ENCODE data around the gene TPPP3. TPM values are rescaled to one million over a fixed set of nuclear protein-coding genes. Genes with fewer than 3 reads are reported as not detected.
A peak's percentile ranks its signal among the peaks of the same experiment; 100 is the strongest.

TPPP3 gene
- total RNA-seq, 1 experiment from 2014 or later: 0.80 TPM

DNA sequence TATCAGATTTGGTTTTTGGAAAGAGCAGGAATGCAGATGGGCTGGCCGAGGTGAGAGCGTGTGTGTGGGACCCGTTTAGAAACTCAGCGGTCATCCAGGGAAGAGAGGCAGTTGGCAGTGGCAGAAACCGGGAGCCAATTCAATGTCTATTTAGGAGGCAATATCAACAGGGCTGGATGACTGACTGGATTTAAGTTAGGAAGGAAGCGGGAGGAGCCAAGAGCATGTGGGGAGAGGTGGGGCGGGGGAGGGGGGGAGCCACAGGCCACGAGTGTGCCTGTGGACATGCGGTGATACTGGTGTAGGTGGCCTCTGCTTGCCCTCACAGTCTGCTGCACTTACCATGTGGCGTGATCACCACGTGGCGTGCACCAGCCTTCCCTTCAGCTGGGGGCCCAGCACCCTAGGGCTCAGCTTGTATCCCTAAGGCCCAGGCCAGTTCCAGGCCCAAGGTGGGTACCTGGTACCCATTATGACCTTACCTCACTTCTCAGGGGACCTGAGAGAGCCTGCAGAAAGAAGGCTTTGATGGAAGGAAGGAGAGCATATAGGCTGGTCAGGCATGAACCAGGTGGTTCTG, 10.8 kb upstream of the TPPP3 start:
- no peak overlapping the region for H3K4me3 ChIP-seq (ENCODE audit: insufficient read depth, low read depth, low read length)
- peak; percentile 47 for DNase-seq
- no peaks in the 10 kb centered on the region for H3K36me3 ChIP-seq (replicated peaks; ENCODE audit: control insufficient read depth, insufficient read depth, low read length)
- peaks cover 2% of the 10 kb centered on the region for H3K27me3 ChIP-seq (ENCODE audit: control insufficient read depth, insufficient read depth, low read length)

DNA sequence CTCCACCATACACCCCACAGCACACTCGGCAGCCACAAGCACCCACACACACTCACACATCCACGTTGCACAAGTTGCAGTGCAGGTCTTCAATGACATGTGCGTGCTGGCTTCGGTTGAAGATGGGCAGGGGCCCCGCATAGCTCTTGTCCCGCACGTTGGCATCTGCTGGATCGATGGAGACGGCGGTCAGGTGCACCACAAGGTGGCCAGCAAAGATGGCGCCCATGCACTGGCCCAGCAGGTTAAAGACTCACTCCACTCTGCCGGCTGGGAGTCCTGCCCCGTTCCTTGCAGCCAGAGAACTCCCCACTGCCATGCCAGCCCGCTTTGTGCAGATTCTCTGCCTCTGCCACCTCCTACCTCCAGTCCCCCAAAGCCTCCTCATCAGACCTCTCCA, 7.6 kb upstream of the TPPP3 start:
- Histone ChIP-seq H3K27me3 (ENCODE audit: control insufficient read depth, insufficient read depth, low read length) (peaks cover 5% of the 10 kb centered on the region), H3K36me3 (replicated peaks; ENCODE audit: control insufficient read depth, insufficient read depth, low read length) (no peaks in the 10 kb centered on the region), H3K4me3 (ENCODE audit: insufficient read depth, low read depth, low read length) (no peak overlapping the region)
- peak; percentile 42 for DNase-seq

DNA sequence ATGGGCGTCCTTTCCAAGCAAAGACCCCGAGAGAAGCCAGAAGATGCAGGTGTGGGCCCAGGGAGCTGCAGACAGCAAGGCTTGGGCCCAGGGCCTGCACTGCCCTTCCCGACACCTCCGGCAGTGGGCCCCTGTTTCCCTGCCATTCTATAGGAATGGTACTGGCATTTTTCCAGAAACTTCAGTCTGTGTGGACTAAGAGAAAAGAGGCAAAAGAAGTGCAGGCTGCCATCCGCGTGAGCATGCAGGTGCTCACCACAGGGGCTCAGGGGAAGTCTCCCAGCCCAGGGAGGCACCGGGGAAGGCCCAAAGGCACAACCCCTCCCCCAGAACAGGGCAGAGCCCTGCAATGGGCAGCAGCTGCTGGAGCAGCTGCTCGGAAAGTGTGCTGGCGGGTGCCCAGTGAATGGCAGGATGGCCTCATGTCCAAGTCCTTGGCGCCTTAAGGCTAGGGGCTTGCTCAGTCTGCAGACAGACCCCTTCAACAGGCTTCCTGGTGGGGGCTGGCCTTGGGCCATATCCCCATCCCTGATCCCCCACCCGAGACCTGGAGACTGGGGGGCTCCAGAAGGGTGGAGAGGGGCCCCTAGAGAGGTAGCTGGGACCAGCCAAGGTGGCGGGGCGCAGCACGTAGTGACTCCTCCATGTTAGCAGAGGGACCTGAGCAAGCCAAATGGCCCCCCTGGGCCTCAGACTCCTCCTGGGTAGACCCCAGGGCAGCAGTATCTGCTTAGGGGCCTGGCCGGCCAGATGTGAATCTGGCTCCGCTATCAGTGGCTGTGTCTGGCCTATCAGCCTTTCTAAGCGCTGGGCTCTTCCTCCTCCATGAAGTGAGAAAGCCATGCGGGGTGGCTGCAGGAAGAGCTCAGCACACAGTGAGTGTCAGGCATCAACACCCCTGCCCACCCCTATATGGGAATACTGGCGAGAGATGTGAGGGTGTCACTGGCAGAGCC, 6.7 kb upstream of the TPPP3 start:
- peak; percentile 69 for DNase-seq
- Histone ChIP-seq H3K27me3 (ENCODE audit: control insufficient read depth, insufficient read depth, low read length) (peaks cover 14% of the 10 kb centered on the region), H3K36me3 (replicated peaks; ENCODE audit: control insufficient read depth, insufficient read depth, low read length) (no peaks in the 10 kb centered on the region), H3K4me3 (ENCODE audit: insufficient read depth, low read depth, low read length) (no peak overlapping the region)

DNA sequence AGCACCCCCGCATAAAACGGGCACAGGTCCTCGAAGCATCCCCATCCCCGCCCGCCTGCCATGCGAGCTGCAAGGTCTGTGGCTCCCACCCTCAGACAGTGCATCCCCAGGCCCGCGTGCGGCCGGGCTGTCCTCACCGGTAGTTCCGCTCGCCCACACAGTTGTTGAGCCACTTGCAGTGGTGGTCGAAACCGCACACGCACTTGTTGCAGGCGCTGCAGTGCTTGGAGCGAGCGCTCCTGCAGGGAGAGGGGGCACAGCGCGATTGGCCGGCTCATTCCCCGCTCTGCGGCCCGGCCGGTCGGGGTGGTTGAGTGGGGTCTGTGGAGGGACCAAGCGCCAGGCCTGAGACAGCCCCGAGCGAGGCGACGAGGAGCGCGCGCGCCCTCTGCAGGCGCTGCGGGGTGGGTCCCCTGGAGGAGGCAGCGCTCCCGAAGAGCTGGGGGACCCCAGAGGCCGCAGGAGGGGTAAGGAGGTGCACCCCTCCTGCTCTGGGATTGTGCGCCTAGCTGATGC, 6.0 kb upstream of the TPPP3 start:
- DNase-seq: peak; percentile 98
- peaks cover 21% of the 10 kb centered on the region for H3K27me3 ChIP-seq (ENCODE audit: control insufficient read depth, insufficient read depth, low read length)

DNA sequence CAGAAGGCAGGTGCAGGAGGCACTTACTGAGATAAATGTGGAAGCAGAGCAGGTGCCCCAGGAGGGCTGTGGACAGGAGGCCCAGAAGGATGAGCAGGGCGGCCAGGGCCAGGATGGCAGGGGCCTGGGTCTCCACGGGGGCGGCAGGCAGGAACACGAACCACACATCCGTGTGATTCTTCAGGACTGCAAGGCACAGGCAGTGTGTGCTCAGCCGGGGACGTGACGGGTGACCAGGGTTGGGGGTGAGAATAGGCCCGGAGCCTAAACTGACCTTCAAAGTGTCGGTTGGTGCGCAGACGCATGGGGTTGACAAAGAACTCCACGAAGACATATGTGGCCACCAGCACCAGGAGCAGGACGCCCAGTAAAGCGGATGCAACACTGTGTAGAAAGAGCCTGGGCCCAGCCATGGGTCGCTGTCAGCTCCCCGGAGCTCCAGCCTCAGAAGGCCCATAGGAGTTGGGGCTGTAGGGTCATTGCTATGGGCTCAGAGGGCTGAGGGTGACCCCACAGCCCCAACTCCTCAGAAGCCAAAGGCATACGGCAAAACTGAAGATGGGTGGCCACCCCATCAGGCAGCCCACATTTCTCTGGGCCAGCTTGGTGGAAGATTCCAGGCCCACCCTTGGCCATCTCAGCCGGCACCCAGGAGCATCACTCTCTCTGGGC, 5.4 kb upstream of the TPPP3 start:
- H3K4me3 ChIP-seq (ENCODE audit: insufficient read depth, low read depth, low read length): no peak overlapping the region
- peaks cover 27% of the 10 kb centered on the region for H3K27me3 ChIP-seq (ENCODE audit: control insufficient read depth, insufficient read depth, low read length)
- H3K36me3 ChIP-seq (replicated peaks; ENCODE audit: control insufficient read depth, insufficient read depth, low read length): no peaks in the 10 kb centered on the region
- peak; percentile 38 for DNase-seq

More for the DNA sequence above, 6.0 kb upstream of the TPPP3 start:
- no peak overlapping the region for H3K4me3 ChIP-seq (ENCODE audit: insufficient read depth, low read depth, low read length)
- H3K36me3 ChIP-seq (replicated peaks; ENCODE audit: control insufficient read depth, insufficient read depth, low read length): no peaks in the 10 kb centered on the region

DNA sequence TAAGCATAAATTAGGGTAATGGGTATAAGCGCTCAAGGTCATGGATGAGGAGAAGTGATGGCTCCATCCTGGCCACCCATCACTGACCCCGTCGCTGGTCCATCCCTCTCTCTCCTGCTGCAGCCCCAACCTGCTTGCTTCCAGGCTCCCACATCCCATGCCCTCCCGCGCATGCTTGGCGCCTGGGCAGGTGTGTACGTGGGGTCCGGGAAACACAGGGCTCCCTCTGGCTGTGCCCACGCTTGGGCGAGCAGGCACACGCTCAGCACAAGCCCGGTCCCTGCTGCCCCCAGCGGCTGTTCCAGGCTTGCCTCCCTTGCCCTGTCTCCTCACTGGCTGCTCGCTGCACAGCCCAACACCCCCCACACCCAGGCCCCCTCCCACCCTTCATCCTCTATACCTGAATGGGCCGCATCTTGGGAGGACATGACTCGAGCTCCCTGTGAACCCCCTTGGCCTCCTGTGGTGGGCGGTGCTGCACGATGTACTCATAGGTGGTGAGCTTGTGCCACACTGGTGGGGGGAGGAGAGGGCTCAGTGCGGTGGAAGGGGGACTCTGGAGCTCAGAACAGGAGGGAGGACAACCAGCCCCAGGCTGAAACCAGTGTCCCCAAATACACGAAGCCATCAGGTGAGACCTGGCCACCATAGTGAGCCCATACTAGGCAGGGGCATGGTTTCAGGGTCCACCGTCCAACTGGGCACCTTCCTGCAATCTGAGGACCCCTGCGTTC, 4.7 kb upstream of the TPPP3 start:
- Histone ChIP-seq H3K36me3 (replicated peaks; ENCODE audit: control insufficient read depth, insufficient read depth, low read length) (no peaks in the 10 kb centered on the region), H3K27me3 (ENCODE audit: control insufficient read depth, insufficient read depth, low read length) (peaks cover 34% of the 10 kb centered on the region), H3K4me3 (ENCODE audit: insufficient read depth, low read depth, low read length) (no peak overlapping the region)
- DNase-seq: peak; percentile 59

DNA sequence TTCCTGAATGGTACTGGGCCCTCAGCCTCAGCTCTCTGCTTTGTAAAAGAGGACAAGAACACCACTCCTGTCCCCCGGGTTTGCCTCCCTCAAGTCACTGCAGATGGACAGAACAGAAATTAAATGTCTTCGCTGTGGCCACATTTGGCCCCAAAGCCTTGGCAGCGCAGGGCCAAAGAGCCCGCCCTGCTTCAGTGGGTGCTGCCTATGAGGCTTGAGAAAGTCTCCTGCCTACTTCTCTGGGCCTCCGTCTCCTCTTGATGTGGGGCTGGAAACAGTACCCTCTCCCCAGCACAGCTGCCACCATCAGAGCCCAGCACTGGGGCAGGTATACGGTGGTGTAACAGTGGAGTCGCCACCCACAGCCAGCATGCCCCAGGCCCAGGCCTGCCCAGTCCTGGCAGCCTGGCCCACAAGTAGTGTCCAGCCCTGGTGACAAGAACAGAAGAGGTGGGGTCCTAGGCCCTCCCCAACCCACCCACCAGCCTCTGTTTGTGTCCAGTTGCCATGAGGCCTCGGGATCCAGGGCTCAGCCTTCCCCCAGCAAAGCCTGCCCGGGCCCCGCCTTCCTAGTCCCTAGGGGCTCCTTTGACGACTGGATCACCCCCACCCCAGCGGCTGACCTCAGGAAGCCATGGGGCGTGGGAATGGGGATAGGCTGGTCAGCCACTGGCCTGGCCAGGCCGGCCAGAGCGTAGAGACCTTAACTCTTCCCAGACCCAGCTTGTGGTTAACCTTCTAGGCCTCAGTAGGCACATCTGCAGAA, 3.9 kb upstream of the TPPP3 start:
- Histone ChIP-seq H3K36me3 (replicated peaks; ENCODE audit: control insufficient read depth, insufficient read depth, low read length) (no peaks in the 10 kb centered on the region), H3K4me3 (ENCODE audit: insufficient read depth, low read depth, low read length) (no peak overlapping the region), H3K27me3 (ENCODE audit: control insufficient read depth, insufficient read depth, low read length) (peaks cover 38% of the 10 kb centered on the region)
- peak; percentile 53 for DNase-seq

DNA sequence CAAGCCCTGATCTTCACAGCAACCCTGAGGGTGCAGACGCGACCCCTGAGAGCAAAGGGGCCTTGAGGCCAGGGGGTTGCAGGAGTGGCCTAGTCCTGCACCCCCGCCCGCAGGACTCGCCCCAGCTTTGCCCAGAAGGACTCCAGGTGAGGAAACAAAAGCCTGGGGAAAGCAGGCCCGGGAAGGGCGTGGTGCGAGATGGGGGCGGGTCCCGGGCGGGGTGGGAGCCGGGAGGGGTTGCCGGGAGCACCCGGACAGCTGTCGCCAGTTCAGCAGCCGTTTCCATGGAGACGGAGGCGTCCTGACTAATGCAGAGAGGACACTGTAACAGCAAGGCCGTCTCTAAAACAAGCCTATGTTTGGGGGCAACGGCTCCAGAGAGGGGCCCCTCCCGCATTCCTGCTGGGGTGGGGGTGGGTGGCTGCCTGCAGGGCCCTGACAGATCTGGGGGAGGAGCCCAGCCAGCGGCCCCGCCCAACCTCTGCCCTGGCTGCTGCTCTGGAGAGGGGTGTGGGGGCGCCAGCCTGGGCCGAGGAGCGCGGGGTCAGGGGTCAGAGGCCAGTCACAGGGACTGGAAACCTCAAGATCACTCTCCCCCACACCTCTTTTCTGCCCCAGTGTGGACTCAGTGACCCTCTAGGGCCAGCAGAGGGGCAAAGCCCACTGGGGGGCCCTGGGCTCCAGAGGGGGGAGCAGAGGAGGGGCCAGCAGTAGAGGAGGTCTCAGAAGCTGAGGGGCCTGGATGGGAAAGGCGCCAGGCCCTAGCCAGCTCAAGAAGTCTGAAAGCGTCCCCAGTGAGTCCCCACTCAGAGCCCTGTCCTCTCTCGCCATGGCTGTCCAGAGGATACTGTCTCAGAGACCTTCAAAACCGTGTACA, 3.1 kb upstream of the TPPP3 start:
- Histone ChIP-seq H3K4me3 (ENCODE audit: insufficient read depth, low read depth, low read length) (no peak overlapping the region), H3K27me3 (ENCODE audit: control insufficient read depth, insufficient read depth, low read length) (peaks cover 41% of the 10 kb centered on the region), H3K36me3 (replicated peaks; ENCODE audit: control insufficient read depth, insufficient read depth, low read length) (no peaks in the 10 kb centered on the region)
- DNase-seq: peak; percentile 97

DNA sequence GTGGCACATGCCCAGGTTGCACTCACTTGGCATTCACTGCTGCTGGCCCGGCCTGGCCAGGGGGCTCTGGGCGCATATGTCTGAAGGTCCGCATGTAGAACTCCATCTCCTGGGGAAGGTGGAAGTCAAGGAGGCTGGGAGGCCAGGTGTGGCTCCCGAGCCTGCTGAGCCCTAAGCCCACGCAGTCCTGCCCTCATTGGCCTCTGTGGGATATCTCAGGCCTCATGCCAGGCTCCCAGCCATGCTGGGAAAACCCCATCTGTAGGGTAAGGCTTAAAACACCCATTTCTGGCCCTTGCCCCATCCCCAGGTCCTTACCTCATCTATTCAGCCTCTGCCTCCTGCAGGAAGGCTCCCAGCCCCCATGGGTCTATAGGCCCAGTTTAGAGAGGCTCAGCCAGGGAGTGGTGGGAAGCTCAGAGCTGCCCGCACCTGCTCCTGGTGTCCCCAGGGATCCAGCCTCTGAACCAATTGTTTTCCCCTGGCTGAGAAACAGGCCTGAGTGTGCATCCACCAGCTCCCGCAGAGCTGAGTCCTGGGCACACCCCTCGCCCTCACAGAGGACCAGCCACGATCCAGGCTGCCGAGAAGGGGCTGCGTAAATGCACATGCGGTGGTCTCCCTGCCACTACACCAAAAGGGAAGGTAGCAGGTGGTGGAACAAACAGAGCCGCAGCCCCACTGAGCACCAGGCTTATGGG, 2.3 kb upstream of the TPPP3 start:
- H3K4me3 ChIP-seq (ENCODE audit: insufficient read depth, low read depth, low read length): no peak overlapping the region
- peak; percentile 71 for DNase-seq
- H3K36me3 ChIP-seq (replicated peaks; ENCODE audit: control insufficient read depth, insufficient read depth, low read length): no peaks in the 10 kb centered on the region
- peaks cover 43% of the 10 kb centered on the region for H3K27me3 ChIP-seq (ENCODE audit: control insufficient read depth, insufficient read depth, low read length)

DNA sequence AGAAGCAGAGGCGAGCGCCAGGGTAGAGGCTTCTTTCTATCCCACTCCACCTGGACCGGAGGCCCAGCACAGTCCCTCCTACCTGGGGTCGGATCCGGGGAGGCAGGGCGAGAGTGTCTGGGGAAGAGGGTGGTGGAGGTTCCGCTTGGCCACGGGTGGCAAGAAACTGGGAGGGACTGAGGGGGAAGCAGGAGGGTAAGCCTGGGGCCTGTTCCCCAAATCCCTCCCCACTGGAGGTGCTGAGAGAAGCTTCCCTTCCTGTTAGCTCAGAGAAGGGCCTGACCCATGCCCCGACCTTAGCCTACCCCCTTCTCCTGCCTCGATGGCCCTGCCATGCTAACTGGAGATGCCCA, 1.8 kb upstream of the TPPP3 start:
- no peaks in the 10 kb centered on the region for H3K36me3 ChIP-seq (replicated peaks; ENCODE audit: control insufficient read depth, insufficient read depth, low read length)
- no peak for DNase-seq
- H3K27me3 ChIP-seq (ENCODE audit: control insufficient read depth, insufficient read depth, low read length): peaks cover 43% of the 10 kb centered on the region
- no peak overlapping the region; the same call in 1 of the 2 replicates for H3K4me3 ChIP-seq (ENCODE audit: insufficient read depth, low read depth, low read length)

DNA sequence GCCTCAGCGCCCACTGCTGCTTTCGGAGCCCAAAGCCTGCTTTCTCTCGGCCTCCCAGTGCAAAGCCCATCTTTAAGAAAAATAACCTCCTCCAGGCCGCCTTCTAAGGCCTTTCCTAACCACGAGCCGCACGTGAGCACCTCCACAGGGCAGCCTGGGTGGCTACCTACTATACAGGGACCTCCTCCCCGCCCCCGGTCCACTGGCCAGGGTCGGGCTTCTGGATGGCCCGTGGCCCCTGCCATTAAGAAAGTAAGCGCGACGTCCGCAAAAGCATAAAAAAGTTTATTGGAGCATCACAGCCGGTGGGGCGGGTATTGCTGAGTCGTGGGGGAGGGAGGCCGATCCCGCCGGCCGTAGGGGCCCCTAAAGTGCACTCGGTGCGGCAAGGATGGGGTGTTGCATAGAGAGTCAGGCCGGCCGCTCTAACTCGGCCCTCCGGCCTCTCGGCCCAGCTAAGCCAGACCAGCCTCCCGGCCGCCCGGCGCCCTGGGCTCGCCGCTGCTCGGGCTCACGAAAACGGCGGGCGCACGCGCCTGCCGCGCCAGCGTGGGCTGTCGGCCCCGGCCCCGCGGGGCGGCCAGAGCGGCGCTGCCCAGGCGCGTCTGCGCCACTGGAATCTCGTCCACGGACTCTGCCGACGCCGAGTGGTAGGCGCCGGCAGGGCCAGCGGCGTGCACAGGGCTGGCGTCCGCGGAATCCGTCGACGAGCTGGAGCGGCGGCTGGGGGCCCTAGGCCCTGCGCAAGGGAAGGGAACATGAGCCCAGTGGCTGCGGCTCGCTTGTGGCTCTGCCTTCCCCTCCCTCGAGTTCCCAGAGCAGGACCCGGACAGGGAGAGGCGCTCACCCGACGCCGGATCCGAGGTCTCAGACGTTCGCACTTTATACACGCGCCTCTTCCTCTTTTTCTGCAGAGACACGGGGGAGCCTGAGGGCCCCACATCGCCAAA, 1.1 kb upstream of the TPPP3 start:
- Histone ChIP-seq H3K4me3 (ENCODE audit: insufficient read depth, low read depth, low read length) (peak overlapping the region; percentile 31; the same call in 1 of the 2 replicates), H3K36me3 (replicated peaks; ENCODE audit: control insufficient read depth, insufficient read depth, low read length) (no peaks in the 10 kb centered on the region), H3K27me3 (ENCODE audit: control insufficient read depth, insufficient read depth, low read length) (peaks cover 43% of the 10 kb centered on the region)
- peak; percentile 84 for DNase-seq

DNA sequence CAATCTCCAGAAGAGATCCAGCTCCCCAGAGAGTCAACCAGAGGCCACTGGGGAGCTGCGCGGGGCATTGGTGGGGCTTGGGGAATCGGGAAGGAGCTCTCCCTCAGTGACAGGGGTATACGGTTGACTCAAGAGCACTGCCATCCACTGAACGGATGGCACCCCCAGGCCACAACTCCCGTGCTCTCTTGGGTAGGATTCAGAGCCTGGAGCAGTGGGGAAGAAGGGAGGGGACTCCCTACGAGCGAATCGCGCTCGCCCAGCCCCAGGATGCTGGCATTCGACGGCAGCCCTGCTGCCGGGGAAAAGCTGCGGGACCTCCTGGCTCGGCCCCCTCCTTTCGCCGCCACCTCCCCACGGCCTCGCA, 473 bp upstream of the TPPP3 start:
- Histone ChIP-seq H3K27me3 (ENCODE audit: control insufficient read depth, insufficient read depth, low read length) (peaks cover 41% of the 10 kb centered on the region), H3K36me3 (replicated peaks; ENCODE audit: control insufficient read depth, insufficient read depth, low read length) (no peaks in the 10 kb centered on the region), H3K4me3 (ENCODE audit: insufficient read depth, low read depth, low read length) (peak overlapping the region; percentile 31)
- peak; percentile 80 for DNase-seq

Data from H7 (cell line).